SHP77 treated with DMSO at 0.1 percent for 48 hours (cell line): ENCODE data around the gene TMEM179.

Experiments used
- DNase-seq: peaks from one replicate; lab custom pipeline; 2025; lab: John Stamatoyannopoulos, UW

TMEM179 gene

DNA sequence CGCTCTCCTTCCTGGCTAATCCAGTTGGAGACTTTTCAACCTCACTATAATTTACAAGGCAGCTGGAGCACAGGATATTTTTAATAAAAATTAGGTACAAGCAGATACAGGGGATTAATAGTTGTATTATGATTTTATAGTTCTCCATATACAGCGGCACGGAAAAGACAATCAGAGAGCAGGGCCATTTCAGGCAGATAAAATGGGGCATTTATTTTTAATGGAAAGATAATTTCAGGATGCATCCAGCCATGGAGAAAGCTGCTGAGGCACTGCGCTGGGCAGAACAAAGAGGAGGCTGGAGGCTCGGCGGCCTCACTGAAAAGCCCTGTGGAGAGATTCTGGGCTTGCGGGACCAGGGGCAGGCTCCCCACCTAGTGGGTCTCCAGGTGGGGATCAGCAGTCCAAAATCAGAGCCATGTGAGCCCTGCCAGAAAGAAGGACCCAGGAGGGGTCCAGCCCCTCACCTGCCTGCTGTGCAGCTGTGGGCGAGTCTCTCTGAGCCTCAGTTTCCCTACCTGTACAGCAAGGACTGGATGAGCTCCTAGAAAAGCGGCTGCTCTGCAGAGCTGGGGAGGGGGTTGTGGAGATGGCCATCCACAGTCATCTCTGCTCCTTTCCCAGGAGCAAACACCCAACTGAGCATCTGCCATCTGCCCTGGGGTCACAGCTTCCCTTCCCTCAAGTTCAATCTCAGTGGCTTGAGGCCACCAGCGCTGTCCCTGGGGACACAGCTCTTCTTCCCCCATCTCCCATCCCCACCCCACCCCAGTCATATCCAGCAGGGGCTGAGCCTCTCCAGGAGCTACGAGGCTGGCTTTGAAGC, 48.9 kb downstream of the TMEM179 start:
- DNase-seq: no peak

DNA sequence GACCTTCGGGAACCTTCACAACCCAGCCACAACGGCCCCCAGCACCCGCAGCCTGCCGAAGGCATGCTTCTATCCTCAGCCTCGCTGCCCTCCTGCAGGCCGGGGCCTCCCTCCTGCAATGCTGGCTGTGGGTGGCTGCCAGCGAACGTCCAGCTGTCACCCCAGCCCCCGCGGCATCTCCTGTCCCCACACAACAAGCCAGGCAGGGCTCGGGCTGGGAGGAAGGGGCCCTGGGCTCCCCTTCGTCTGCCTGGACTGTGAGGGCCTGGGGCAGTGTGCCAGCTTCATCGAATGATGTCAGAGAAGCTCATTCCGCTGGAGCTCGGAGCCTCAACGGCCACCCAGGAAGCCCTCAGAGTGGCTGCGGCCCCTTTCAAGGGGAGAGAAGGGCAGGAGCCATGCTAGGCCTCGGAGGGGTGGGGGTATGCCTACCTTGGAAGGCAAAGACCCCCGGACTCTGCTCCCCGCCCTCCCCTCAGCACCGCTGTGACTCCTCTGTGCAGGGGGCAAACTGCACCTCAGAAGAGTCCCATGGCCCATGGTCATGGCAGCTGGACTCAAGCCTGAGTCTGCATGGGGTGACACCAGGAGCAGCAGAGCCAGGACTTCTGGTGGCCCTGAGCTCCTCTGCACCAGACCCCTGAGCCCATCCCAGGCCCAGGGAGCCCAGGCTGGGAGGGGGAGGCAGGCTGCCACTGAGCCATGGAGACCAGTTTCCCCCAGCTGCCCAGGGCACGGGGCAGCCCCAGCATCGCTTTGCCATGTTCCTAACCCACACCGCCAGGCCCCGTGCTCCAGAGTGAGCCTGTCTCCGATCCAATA, 49.8 kb downstream of the TMEM179 start:
- DNase-seq: no peak

DNA sequence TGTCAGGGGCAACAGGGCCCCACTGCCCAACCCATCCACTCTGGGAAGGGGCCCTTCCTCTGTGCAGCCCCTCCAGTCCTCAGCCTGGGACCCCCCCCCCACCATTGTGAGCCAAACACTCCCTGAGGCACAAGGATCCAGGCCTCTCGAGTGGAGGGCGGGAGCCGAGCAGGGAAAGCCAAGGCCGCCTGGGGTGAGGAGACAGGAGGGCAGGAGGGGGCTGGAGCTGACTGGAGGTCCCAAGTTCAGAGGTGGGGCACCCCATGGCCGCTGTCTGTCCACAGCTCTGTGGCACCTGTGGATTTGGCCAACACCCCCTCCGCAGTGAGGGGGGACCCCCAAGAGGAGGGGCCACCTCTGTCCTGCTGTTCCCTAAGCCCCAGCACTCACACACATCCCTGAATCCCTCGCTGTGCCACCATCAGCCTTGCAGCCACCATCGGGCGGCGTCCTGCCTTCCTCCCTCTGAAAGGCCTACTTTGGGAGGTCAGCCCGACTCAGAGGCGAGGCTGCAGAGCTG, 50.4 kb downstream of the TMEM179 start:
- DNase-seq: no peak

DNA sequence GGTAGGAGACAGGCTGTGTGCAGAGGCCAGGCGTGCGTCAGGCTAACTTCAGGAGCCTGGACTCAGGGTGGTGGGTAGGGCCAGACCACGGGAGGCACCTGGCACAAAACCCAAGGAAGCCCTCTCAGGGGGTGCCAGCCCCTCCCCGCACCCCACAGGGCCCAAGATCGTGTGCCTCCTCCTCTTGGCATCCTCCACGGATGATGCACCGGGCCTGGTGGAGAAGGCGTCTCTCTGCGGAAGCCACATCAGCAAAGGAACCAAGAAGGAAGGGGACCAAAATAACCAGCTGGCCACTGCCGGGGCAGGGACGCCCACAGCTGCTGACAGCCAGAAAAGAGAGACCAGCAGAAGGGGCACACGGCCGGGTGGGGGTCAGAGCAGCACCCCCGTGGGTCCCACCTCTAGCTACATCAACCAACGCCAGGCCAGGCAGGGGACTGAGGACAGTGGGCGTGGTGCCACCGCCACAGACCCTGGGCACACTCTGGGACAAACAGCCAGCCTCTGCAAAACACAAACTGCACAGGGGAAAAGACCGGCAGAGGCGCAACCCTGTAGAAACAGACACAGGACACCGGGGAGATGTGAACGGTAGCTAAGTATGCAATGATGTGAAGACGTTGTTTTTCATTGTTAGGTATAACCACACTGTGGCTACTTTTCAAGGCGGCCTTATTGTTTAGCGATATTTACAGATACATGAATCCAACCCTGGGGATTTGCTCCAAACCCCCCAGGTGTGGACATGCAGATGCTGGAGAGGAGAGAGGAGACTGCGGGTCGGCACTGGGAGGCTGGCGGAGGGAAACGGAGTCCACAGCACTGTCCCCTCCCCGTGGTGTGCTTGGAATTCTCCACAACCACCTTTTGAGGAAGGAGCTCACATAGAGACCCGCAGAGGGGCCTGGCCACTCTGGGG, 51.1 kb downstream of the TMEM179 start:
- no peak for DNase-seq

DNA sequence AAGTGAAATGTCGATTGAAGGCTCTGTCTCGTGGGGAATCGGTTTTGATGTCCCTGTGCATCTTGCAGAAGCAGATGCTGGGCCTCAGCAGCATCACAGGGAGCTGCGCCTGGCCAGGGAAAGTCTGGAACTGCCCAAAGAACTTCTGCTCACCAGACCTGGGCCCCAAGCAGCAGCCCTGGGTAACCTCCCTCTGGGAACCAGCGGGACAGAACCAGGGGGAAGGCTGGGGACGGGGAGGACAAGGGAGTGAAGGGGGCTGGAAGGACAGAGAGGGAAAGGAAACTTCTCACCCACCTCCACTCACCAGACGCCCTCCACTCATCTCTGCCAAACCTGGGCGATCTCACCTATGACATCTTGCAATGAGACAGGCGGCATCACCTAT, 51.8 kb downstream of the TMEM179 start:
- DNase-seq: no peak

DNA sequence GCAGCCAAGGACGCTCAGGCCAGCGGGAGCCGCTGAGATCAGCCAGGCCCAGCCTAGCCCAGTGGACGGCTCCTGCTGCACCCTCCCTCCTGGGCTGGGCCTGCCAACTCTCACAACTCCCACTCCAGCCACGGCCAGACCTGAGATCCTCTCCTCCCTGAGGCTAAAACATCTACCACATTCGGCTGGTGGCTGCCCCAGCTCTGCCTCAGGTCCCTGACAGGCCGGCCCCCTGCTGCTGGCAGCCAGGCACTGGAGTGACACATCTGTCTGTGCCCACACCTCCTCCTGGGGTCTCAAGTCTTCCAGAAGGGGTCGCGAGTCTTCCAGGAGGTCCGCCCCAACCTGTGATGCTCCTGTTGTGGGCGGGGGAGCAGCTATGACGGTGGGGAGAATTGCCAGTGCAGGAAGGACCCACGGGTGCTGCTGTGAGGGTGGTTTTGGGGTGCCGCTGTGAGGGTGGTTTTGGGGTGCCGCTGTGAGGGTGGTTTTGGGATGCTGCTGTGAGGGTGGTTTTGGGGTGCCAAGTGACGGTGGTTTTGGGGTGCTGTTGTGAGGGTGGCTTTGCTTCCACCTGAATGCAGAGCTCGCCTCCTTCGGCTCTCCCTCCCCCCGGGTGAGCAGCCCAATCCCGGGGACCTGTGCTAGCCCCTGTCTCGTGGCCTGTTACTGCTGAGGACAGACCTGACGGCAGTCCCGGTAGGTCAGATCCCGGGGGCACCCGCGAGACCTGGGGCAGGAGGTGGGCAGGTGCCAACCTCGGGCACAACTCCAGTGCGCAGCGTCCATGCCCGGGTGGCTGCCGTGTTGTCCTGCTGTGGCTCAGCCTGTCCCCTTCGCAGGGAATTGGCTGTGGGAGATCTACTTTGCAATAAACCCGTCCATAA, 52.5 kb downstream of the TMEM179 start:
- DNase-seq: no peak

DNA sequence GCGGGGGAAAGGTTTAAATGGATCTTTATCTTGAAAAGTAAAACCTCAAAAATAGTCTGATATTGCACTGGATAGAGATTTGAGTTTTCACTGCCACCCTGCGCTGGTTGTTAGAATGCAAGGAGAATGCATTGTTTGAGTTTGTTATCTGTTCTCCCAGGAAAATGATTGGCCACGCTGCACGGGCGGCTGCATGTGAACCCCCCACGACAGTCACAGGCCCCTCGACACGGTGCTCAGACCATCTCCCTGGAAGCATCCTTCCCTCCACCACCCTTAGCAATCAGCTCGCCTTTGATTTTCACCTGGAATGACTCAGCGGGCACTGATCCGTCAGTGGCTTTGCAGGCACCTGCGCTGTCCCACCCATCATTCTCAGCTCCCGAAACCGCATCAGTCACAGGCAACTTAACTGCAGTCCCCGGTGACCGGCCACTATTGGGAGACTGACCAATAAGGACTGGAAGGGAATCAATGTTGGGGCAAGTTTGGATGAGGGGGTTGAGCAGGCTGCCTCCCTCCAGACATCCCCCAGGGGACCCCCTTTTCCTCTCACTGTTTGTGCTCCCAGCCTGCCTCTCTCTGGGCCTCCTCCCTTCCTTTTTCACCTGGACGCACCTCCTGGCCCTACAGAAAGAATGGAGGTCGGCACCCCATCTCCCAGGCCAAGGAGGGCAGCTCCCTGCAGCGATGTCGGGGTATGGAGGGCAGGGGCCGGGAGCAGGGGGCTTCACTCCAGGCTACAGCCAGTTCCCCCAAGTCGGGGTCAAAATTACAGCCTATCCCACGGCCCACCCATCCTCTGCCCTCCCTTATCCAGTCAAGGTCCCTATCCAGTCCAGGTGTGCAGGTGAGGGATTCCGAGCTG, 53.5 kb downstream of the TMEM179 start:
- no peak for DNase-seq

DNA sequence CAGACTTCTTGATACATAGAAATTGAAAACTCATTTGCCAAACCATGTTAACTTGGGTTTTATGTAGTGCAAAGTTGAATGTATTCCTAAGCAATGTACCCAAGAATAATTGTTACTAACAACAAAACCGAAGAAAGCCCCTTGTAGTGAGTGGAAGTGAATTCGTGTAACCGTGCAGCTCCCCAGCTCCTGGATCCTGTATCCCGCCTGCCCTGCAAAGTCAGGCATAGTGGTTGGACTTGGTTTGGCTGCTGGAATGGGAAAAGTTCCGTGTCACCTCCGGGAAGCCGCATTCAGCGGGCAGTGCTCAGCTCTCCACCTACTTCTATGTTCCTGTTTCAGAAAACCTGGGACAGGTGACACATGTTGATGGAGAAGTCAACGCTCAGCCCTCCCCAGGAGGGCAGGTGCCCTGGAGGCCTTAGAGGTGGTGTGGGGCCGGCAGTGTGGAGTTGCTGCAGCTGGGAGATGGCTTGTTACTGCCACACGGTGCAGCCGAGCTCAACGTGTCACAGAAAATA, 54.2 kb downstream of the TMEM179 start:
- DNase-seq: no peak

DNA sequence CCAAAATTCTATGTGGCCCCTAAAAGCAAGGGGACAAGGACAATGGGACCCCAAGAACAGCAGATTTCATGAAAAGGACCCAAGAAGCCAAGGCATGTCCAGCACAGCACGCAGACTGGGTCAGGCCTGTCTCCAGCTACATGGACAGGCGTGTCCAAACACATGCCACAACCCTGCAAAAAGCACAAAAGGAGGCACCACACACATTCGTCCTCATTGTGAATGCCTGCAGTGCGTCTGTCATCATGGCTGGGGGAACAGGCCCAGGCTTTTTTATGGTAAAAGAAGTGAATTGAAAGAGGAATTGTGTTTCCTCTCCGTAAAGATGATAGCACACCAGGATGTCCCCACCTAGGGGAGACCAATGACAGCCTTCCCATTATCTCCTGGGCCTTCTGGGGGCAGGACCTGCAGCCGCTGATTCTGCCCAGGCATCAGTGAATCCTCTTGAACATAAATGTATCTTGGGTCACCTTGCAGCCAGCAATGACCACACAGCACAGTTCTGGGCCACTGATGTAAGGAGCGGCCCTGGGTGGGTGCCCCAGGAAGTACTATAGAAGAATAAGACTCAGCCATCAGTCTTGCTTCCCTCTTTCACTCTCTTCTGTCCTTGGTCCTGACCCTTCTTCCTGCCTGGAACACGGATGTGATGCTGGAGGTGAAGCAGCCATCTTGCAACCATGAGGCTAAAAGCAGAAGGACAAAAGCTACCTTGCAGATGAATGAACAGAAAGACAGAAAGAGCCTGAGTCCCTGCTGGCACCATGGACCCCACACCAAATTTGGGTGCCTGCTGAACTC, 54.8 kb downstream of the TMEM179 start:
- no peak for DNase-seq

DNA sequence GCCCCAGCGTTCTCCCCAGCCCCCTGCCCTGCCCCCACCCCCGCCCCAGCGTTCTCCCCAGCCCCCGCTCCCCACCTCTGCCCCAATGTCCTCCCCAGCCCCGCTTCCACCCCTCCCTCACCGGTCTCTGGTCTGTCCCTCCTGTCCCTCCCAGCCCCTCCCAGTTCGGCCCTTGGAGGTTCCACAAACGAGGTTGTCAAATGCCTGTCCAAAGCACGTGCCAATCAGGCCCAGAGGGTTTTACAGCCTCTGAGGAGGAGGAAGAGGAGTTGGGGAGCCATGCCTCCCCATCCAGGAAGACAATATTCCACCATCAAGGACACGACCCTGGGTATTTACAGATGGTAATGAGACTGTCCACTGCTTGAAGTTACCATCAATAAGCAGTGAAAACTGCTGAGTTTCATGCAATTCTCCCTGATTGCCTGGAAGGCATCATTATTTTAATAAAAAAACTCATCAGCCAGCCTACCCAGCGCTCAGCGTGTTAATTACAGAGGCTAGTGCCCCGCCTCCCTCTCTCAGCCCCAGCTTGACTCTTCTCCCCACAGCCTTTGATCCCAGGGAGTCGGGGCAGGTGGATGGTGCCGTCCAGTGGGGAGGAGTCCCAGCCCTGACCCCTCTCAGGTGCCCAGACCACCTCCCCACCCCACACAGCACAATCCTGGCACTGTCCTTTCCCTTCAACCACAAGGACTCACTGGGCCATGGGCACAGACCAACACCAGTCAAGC, 55.6 kb downstream of the TMEM179 start:
- DNase-seq: no peak

DNA sequence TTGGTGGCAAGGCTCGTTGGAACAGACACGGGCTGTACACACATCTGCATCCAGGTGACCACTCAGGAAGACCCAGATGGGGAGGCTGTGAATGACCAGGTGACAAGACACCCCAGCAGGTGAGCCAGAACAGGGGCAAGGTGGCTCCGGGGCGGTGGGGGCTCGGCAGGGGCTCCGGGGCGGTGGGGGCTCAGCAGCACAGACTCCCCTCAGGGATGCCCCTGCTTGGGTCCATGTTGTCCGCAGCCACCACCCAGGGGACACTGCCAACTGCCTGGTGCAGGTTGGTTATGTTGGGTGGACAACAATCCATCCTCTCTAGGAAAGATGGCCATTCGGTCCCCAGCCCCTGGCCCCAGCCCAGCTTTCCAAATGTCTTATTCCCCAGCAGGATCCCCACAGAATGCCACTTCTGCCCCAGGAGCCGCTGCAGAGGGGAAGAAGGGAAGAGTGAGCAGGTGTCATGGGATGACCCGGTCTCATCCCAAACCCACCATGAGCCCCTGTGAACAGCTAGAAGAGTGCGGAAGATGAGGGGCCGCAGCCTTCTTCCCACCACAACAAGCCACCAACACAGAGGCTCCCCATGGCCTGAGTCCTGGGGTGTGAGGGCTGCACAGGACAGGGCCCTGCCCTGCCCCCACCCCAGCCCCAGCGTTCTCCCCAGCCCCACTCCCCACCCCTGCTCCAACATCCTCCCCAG, 56.4 kb downstream of the TMEM179 start:
- DNase-seq: no peak

DNA sequence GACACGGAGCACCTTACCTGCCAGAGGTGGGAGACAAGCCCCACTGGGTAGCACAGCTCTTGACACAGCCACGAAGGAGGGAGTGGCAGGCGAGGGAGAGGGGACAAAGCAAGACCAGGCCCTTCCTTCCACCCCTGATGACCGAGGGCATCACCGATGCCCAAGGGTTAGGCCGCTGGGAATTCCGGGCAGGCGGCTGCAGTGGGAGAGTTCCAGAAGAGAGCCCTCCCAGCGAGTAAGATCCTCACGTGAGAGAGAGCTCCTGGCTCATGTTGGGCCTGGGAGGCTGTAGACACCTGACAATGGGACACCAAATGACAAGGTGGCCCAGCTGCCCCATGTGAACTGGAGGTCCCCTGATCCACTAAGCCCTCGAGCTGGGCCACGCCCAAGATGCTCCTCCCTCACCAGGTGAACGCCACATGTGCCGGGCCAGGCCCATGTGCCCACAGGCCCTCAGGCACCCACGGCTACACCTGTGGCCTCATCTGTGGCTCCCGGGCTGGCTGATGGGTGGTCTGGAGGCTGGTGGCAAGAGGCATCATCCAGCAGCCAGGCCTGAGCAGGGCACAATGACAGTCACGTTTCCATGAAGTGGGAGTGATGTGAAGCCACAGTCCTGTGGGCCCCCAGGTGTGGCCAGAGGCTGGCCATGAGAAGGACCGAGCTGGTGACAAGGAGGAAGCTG, 57.1 kb downstream of the TMEM179 start:
- no peak for DNase-seq

DNA sequence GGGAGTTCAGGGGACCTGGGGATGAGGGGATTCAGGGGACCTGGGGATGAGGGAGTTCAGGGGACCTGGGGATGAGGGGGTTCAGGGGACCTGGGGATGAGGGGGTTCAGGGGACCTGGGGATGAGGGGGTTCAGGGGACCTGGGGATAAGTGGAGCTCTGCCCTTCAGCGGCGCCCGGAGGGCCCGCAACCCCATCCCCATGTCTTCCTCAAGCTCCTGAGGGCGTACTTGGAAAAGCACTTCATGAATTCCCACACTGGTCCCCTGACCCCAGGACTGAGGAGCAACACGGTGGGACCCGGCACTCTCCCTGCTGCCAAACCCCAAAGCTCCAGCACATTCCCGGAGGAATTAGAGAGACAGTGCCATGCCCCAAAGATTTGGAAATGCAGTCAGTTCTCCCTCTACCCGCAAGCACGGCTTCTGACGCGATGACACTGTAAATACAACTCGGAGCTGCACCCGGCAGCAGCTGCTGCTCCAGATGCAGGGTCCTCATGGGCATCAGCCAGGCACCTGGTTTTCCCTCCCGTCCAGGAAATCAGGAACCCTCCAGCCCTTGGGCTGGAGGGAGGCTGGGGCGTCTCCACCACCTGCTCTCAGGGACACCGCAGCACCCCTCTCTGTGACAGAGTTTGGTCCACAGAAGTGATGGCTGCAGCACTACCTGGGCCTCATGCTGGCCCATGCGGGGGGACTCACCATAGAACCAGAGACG, 57.8 kb downstream of the TMEM179 start:
- DNase-seq: no peak

DNA sequence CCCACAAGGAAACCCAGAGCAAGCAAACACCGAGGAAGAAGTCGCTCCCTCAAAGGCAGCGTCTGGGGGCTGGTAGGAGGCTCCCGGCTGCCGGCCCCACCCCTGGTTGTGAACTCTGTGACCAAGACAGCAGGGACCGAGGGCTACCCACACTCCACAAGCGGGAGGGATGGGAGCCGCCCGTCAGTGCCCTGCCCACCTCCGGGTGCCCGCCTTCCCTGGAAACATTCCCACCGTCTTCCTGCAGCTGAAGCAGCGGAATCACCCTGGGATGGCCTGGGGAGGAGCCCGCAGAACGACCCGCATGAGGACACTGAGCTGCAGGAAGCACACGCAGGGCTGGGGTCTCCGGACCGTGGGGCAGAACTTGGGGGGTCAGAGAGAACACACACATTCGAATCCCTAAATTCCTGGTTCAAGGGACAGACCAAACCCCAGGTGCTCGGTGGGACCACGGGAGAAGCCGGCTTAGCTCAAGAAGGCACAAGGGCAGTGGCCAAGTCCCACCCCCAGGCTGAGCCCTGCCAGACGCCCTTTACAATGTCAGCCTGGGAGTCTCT, 58.5 kb downstream of the TMEM179 start:
- DNase-seq: no peak

DNA sequence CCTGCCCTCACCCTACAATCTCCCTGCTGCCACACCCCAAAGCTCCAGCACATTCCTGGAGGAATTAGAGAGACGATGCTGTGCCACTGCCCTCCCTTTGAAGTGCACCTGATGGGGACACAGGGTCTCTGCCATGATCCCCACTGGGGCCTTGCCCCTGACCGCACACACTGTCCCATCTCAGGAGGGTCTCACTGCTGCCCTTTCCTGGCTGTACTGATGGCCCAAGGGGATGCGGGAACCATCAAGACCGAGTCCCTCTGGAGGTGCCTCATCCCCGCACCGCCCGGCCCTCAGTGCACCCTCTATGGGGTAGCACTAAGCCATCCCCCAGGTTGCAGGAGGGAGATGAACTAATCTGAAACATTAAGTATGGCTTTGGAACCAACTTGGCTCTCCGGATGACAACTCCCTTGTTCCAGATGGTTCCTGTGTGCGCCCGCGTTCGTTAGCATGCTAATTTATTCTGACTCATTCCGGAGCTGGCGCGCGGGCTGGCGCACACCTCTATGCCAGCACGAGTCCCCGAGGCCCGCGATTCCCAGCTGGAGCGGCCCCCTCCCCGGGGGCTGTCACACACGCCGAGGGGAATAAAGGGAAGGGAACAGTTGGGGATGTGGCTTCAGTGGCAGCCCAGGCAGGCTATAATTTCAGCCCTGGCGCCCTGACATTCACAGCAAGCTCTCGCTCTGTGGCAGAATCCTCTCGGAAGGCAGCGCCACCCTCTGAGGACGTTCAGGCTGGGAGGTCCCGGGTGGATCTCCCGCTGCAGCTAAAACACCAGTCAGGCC, 59.2 kb downstream of the TMEM179 start:
- DNase-seq: no peak
